ENCODE data around the gene LMBR1.
A peak's percentile ranks its signal among the peaks of the same experiment; 100 is the strongest.
"Not testable (repeated sequence)": the region's sequence is repeated elsewhere in the genome, so short reads cannot be mapped to it uniquely, and the experiment has no call there.

The LMBR1 gene

DNA sequence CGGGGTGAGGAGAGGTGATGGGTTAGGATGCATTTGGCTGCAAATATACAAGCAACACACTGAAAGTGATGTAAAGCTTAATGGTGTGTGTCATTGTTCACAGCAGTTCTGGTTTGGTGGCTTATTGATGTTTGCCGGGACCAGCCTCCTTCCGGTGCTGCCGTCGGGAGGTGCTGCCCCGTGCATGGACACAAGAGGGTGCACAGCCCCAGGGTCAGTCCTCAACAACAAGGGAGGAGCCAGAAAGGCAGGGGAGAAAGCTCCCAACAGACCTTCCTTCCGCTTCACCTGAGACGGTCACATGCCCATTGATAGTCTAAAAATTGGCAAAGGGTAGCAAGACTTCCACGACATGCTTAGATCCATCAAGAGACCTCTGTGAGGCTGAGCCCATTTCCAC, 242.9 kb downstream of the LMBR1 start:
- DNase-seq, result no peak

DNA sequence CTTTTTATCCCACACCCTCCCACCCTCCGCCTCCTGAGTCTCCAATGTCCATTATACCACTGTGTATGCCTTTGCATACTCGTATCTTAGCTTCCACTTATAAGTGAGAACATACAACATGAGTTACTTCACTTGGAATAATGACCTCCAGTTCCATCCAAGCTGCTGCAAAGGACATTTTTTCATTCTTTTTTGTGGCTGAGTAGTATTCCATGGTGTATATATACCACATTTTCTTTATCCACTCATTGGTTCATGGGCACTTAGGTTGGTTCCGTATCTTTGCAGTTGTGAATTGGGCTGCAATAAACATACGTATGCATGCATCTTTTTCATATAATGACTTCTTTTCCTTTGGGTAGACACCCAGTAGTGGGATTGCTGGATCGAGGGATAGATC, 245.7 kb downstream of the LMBR1 start:
- not testable (repeated sequence) for DNase-seq

DNA sequence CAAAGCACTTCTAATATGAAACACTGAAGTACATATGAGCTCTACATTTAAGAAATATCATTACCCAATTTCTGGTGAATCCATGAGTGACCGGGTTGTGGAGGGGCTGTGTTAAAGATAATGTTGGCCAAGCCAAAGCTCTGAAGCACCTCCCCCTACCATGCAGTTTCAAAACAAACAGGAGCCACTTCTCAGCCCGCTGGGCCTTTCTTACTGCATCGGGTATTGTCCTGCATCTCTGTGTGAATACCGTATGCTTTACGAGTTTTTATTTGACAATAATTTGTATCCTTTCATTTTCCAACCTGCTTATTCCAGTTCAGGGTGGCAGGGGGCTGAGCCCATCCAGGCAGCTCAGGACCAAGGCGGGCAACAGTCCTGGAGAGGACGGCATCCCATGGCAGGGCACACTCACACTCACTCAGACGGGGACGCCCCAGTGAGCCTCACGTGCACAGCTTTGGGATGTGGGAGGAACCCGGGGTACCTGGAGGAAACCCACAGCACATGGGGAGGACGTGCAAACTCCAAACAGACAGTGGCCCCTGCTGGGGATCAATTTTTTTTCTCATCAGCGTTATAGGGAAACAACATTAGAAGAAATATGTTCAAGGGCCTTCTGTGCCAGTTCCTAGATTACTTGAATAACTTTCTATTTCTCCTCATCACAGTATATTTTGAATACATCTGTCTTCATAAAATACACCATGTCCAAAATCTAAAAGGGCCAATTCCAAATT, 250.5 kb downstream of the LMBR1 start:
- DNase-seq, result no peak

DNA sequence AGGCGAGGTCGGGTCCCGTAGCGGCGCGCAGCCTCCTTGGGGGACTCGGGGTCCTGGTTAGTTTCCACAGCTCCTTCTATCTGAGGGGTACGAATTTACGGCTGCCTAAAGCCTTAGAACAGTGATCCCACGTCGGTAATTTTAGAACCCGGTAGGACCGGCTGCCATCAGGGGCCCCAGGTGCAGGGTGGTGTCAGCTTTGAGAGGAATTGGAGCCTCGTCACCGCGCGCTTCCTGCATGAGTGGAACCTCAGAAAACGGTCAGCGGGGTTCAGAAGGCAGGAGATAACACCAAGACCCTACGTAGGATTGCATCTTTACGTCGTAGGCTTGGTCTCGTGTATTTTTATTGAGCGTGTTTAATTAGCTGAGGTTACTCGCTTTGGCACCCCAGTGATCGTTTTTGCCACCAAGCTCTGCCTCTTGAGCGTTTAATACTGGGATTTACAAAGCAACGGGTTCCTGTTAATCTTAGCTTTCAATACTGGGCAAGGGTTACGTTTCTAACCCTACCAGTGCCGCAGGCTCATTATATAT, 252.0 kb downstream of the LMBR1 start:
- DNase-seq, result peak; percentile 43

DNA sequence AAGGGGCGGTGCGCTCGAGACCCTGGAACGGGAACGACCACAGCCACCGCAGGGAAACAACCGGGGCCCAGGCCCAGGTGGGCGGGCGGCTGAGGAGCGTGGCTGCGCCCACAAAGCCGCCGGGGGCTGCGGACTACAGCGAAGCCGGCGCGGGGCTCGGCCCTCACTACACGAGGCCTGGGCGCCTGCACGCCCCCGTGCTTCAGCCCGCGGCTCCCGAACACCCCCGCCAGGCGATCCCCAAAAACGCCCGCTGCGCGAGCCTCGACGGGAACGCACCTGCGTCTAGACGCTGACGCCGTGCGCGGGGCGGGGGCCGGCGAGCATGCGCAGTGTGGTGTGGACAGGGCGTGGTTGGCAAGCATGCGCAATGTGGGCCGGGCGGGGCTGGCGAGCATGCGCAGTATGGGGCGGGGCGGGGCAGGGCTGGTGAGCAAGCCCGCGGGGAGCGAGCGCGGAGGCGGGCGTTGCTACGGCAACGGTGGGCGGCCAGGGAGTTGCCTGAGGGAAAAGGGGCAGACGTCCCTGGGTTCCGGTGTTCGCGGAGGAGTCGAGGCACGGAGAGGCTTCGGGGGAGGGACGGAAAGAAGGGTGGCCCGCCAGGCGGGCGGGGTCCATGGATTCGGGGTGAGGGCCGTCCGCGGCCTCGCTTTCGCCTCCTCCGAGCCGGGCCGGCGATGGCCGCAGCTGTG, 252.6 kb downstream of the LMBR1 start, which contains the start of gene RNF32:
RNF32 (plus strand) TSS at position 518 of the 692 bp plus-strand sequence. CDS start 3,104 bp downstream, outside the sequence.
- DNase-seq, result peak; percentile 94

DNA sequence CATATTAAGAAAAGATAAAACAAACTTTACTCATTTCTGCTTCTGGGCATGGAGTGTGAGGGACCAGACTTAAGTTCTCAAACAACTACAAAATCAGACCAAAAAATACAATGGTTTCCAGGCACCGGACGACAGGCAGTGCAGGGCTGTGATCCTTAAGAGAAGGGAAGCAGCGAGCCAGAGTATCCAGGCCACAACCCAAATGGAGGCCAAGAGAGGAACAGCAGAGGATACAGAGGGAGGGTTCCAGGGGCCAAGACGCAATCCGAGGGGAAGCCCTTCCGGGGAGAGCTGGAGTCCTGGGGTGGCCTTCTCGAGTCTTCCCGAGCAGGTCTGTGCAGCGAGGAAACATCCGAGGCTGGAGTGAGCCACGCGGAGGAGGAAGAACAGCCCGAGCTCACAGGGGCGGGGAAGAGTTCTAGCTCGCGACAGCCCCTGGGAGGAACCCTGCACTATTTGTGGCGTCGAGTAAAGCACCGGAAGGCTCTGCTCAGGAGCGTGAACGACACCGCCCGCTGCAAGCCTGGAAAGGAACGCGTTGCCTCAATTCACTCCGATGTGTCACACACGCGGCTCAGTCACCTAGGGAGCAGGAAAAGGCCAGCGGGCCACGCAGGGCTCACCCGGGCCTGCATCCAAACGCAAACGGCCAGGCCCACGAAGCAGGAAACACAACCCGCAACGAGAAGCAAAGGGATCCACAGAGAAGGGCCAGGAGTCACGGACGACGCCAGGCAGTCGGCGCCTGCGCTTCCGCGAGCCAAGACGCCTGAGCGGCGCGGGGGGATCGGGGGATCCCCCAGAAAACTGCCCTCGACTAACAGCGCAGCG, 253.3 kb downstream of the LMBR1 start:
- peak; percentile 17 for DNase-seq

DNA sequence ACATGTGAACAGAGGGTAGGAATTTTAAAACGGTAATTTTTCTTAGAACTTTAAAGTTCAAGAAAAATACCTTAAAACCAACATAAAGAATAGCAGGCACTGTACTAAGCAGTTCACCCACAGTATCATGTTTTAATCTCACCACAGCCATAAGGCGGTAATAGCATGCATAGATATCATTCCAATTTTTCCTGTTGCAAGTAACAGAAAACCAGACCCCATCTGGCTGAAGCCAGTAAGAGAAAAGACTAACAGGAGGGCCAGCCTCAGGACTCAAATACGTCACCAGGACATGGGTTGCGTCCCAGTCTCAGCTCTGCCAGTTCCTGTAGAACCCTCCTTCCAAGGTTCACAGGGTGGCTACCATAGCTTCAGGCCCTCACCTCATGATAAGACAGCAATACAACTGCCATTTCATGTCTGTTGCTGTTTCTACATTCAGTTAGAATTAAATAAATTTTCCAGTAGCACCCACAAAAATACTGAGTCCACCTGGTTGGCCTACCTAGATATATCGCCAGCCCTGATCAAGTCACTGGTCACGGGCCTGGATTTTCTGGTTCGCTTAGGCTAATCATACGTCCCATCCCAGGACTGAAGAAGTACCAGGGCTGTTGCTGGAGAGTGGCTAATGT, 254.4 kb downstream of the LMBR1 start:
- no peak for DNase-seq

DNA sequence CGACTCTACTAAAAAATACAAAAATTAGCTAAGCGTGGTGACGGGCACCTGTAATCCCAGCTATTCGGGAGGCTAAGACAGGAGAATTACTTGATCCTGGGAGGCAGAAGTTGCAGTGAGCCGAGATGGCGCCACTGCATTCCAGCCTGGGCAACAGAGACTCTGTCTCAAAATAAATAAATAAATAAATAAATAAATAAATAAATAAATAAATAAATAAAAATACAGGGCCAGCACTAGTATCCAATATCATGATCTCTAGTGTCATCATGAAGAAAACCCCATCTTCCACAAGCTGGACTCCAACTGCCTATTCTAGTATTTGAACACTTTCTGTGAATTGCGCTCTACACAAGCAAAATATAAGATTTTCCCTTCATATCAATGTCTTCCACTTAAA, 255.9 kb downstream of the LMBR1 start:
- not testable (repeated sequence) for DNase-seq

DNA sequence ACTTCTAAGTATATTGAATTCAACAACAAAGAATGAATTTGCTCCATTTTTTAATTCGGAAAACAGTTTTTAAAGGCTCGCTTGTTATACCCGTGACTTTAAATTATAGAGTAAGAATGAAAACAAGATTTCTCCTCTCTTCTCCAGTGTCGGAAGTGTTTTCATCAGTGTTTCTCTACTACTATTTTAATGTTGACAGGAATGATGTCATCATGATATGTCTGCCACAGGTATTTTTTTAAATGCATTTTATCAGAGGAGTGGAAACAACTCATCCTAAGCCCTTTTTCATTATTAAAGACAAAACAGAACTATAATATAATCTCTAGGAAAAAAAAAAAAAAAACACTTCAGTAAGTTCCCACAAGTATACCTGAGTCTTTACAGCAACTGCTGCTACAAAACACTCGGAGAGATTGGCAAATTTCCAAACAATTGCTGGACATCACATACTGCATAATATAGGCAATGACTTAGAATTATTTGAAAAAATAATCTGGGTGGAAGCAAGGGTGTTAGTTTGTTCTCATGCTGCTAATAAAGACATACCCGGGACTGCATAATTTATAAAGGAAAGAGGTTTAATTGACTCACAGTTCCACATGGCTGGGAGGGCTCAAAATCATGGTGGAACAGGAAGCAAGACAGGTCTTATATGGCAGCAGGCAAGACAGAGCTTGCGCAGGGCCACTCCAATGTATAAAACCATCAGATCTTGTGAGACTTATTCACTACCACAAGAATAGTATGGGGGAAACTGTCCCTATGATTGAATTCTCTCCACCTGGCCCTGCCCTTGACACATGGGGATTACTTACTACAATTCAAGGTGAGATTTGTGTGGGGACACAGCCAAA, 257.2 kb downstream of the LMBR1 start:
- no peak for DNase-seq

DNA sequence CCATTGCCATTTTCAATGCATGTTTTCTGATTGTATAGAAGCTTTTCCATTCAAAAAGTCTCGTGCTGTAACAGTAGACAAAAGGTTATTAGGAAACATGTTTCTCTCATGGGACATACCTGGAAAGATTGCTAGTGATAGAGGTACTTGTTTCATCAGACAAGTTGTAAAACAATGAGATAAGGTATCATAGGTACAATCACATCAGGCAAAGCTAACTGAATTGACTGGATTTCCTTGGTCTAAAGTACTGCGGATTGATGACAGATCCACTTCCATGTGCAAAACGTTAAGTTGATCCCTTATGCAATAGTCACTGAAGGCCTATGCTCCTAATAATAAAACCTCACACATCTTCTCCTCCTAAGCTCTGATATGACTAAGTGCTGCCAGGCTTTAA, 258.9 kb downstream of the LMBR1 start:
- no peak for DNase-seq

DNA sequence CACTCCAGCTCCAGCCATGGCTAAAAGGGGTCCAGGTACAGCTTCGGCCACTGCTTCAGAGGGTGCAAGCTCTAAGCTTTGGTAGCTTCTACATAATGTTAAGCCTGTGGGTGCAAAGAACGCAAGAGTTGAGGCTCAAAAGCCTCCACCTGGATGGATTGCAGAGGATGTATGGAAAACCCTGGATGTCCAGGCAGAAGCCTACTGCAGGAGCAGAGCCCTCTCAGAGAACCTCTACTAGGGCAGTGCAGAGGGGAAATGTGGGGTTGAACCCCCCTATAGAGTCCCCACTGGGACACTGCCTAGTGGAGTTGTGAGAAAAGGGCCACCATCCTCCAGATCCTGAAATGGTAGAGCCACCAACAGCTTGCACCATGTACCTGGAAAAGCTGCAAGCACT, 263.1 kb downstream of the LMBR1 start:
- DNase-seq, result no peak

DNA sequence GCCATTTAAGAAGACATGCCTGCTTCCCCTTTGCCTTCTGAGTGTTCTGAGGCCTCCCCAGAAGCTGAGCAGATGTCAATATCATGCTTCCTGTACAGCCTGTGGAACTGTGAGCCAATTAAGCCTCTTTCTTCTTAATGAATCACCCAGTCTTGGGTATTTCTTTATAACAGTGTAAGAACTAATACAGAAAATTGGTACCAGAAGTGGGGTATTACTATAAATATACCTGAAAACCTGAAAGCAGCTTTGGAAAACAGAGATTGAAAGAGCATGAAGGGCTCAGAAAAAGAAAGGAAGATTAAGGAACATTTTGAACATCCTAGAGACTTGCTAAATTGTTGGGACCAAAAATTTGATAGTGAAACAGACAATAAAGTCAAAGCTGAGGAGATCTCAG, 264.4 kb downstream of the LMBR1 start:
- no peak for DNase-seq

All from activated CD8-positive, alpha-beta memory T cell treated with anti-CD3 and anti-CD28 coated beads, Interleukin-2, amount 50 U/mL, for 4 hours (primary cell).